Activated CD4-positive, alpha-beta memory T cell treated with anti-CD3 and anti-CD28 coated beads, Interleukin-2, amount 10 ng/mL, durations not matched to agents 7 days and 5 days (primary cell): Measurements from ENCODE around the gene SLC13A3. TPM values are rescaled to one million over a fixed set of nuclear protein-coding genes. Genes with fewer than 3 reads are reported as not detected.

Experiments used
- CTCF ChIA-PET: fragments of 350-600 bp; sonication (Branson Sonifier 250); formaldehyde crosslinking; loops from one replicate; lab custom pipeline; 2021; ENCODE audit warnings: antibody characterized with exemption, inconsistent platforms; lab: Charles Lee
- POLR2A ChIA-PET: fragments of 350-600 bp; sonication (Branson Sonifier 250); formaldehyde crosslinking; loops from one replicate; lab custom pipeline; 2021; ENCODE audit warnings: antibody characterized with exemption; lab: Charles Lee
- DNase-seq: peaks from one replicate; pipeline ENCODE4 v3.0.0-alpha.2; 2020
- H3K27ac Mint-ChIP-seq: one replicate; pipeline ENCODE4 v1.8.0; 2021; ENCODE audit warnings: mild to moderate bottlenecking, mixed read lengths
- H3K27me3 Mint-ChIP-seq: one replicate; pipeline ENCODE4 v1.8.0; 2021; ENCODE audit warnings: mixed read lengths
- H3K36me3 Mint-ChIP-seq: one replicate; pipeline ENCODE4 v1.8.0; 2021; ENCODE audit warnings: low read depth, mixed read lengths
- H3K4me1 Mint-ChIP-seq: one replicate; pipeline ENCODE4 v1.8.0; 2021; ENCODE audit warnings: mixed read lengths
- H3K4me3 Mint-ChIP-seq: one replicate; pipeline ENCODE4 v1.8.0; 2021; ENCODE audit warnings: mild to moderate bottlenecking, mixed read lengths
- H3K9me3 Mint-ChIP-seq: one replicate; pipeline ENCODE4 v1.8.0; 2021; ENCODE audit warnings: mixed read lengths
- total RNA-seq, 2 experiments: library from RNA; stranded (reverse); gene quantifications; one replicate each; pipeline ENCODE4 v1.2.3, GENCODE V29; 2021

Gene SLC13A3
- total RNA-seq, 2 experiments from 2014 or later, result not detected

GRCh38 chr20:46689082-46689753 is 38.0 kb upstream of the SLC13A3 start, which contains the start of gene TP53RK:
Gene TP53RK, minus strand, starts transcription at chr20:46689444. Its CDS starts 30 bp downstream, at chr20:46689414.
- DNase-seq, result peak; percentile 97
- no peaks in the 10 kb centered on the region for H3K27me3 Mint-ChIP-seq
- H3K4me3 Mint-ChIP-seq, result peak within 1 kb of the TSS; percentile 91
- peaks cover 44% of the 10 kb centered on the region for H3K4me1 Mint-ChIP-seq
- ChIA-PET POLR2A (interaction anchor here (0.9 to 3.0 kb wide), 10 partner anchors 9 to 324 kb away, joined by 3 to 18 read pairs (median 4); partner anchors contain the start of gene ZNF334), CTCF (interaction anchor here (0.8 to 2.4 kb wide), 10 partner anchors 9 to 340 kb away, joined by 3 to 14 read pairs (median 4); no protein-coding TSS in a partner anchor)
- peak within 1 kb of the TSS; percentile 86 for H3K27ac Mint-ChIP-seq
- no peaks in the 10 kb centered on the region for H3K9me3 Mint-ChIP-seq
- H3K36me3 Mint-ChIP-seq, result peaks cover 40% of the 10 kb centered on the region

- POLR2A ChIA-PET, result interaction anchor here (0.9 to 3.0 kb wide), 9 partner anchors 9 to 324 kb away, joined by 3 to 18 read pairs (median 4); partner anchors contain the start of gene ZNF334
Measured at GRCh38 chr20:46688151-46689081, 37.2 kb upstream of the SLC13A3 start.

GRCh38 chr20:46683939-46684750 is 32.9 kb upstream of the SLC13A3 start:
- Mint-ChIP-seq H3K36me3 (peaks cover 46% of the 10 kb centered on the region), H3K4me3 (no peak overlapping the region), H3K9me3 (no peaks in the 10 kb centered on the region), H3K27ac (no peak overlapping the region), H3K4me1 (peaks cover 48% of the 10 kb centered on the region), H3K27me3 (no peaks in the 10 kb centered on the region)
- DNase-seq, result no peak
- CTCF ChIA-PET, result interaction anchor here (1.4 to 5.8 kb wide), 2 partner anchors 126 to 139 kb away, joined by 4 to 50 read pairs; no protein-coding TSS in a partner anchor
- POLR2A ChIA-PET, result interaction anchor here (1.3 kb wide), 1 partner anchor 139 kb away, joined by 3 read pairs; no protein-coding TSS in a partner anchor

More at GRCh38 chr20:46688151-46689081, 37.2 kb upstream of the SLC13A3 start:
- Mint-ChIP-seq H3K9me3 (no peaks in the 10 kb centered on the region), H3K27ac (peak overlapping the region; percentile 77), H3K27me3 (no peaks in the 10 kb centered on the region), H3K36me3 (peaks cover 48% of the 10 kb centered on the region), H3K4me1 (peaks cover 51% of the 10 kb centered on the region), H3K4me3 (peak overlapping the region; percentile 91)
- DNase-seq, result no peak
- CTCF ChIA-PET, result interaction anchor here (0.9 to 2.4 kb wide), 10 partner anchors 8 to 170 kb away, joined by 3 to 14 read pairs (median 4); no protein-coding TSS in a partner anchor

GRCh38 chr20:46683668-46683938 is 32.3 kb upstream of the SLC13A3 start:
- CTCF ChIA-PET, result interaction anchor here (1.4 to 5.8 kb wide), 3 partner anchors 125 to 139 kb away, joined by 4 to 50 read pairs (median 4); partner anchors contain the start of gene OCSTAMP
- POLR2A ChIA-PET, result interaction anchor here (1.3 kb wide), 1 partner anchor 139 kb away, joined by 3 read pairs; no protein-coding TSS in a partner anchor
- Mint-ChIP-seq H3K27me3 (no peaks in the 10 kb centered on the region), H3K4me3 (no peak overlapping the region), H3K4me1 (peaks cover 48% of the 10 kb centered on the region), H3K27ac (no peak overlapping the region), H3K9me3 (no peaks in the 10 kb centered on the region), H3K36me3 (peaks cover 44% of the 10 kb centered on the region)
- no peak for DNase-seq

GRCh38 chr20:46683011-46683667 is 31.9 kb upstream of the SLC13A3 start:
- POLR2A ChIA-PET, result interaction anchor here (1.3 kb wide), 1 partner anchor 138 kb away, joined by 3 read pairs; no protein-coding TSS in a partner anchor
- H3K27me3 Mint-ChIP-seq, result no peaks in the 10 kb centered on the region
- H3K36me3 Mint-ChIP-seq, result peaks cover 40% of the 10 kb centered on the region
- CTCF ChIA-PET, result interaction anchor here (1.2 to 5.8 kb wide), 6 partner anchors 121 to 168 kb away, joined by 3 to 50 read pairs (median 4); partner anchors contain the start of gene OCSTAMP
- H3K27ac Mint-ChIP-seq, result no peak overlapping the region
- H3K4me3 Mint-ChIP-seq, result no peak overlapping the region
- H3K9me3 Mint-ChIP-seq, result no peaks in the 10 kb centered on the region
- DNase-seq, result no peak
- H3K4me1 Mint-ChIP-seq, result peaks cover 45% of the 10 kb centered on the region

GRCh38 chr20:46682063-46682821 is 31.0 kb upstream of the SLC13A3 start:
- Mint-ChIP-seq H3K4me3 (no peak overlapping the region), H3K36me3 (peaks cover 34% of the 10 kb centered on the region), H3K9me3 (no peaks in the 10 kb centered on the region), H3K4me1 (peaks cover 36% of the 10 kb centered on the region), H3K27me3 (no peaks in the 10 kb centered on the region), H3K27ac (no peak overlapping the region)
- no peak for DNase-seq
- POLR2A ChIA-PET, result interaction anchor here (1.3 kb wide), 1 partner anchor 138 kb away, joined by 3 read pairs; no protein-coding TSS in a partner anchor
- CTCF ChIA-PET, result interaction anchor here (1.1 to 5.8 kb wide), 7 partner anchors 8 to 167 kb away, joined by 3 to 50 read pairs (median 4); partner anchors contain the start of gene OCSTAMP

- no peak overlapping the region for H3K4me3 Mint-ChIP-seq
- no peaks in the 10 kb centered on the region for H3K27me3 Mint-ChIP-seq
- H3K36me3 Mint-ChIP-seq, result peaks cover 26% of the 10 kb centered on the region
- no peaks in the 10 kb centered on the region for H3K9me3 Mint-ChIP-seq
- POLR2A ChIA-PET, result interaction anchor here (1.6 to 2.5 kb wide), 2 partner anchors 8 to 136 kb away, joined by 8 to 11 read pairs; partner anchors contain the start of gene TP53RK
- H3K4me1 Mint-ChIP-seq, result peaks cover 26% of the 10 kb centered on the region
- H3K27ac Mint-ChIP-seq, result no peak overlapping the region
- DNase-seq, result peak; percentile 74
- CTCF ChIA-PET, result interaction anchor here (0.6 to 5.8 kb wide), 17 partner anchors 8 to 956 kb away, joined by 3 to 50 read pairs (median 4); partner anchors contain the start of genes TP53RK and ZNF334
Measured at GRCh38 chr20:46681032-46681854, 30.0 kb upstream of the SLC13A3 start.

GRCh38 chr20:46680684-46681031 is 29.4 kb upstream of the SLC13A3 start:
- no peaks in the 10 kb centered on the region for H3K9me3 Mint-ChIP-seq
- ChIA-PET CTCF (interaction anchor here (0.6 to 5.8 kb wide), 14 partner anchors 8 to 955 kb away, joined by 3 to 50 read pairs (median 4); partner anchors contain the start of genes TP53RK and ZNF334), POLR2A (interaction anchor here (1.6 to 2.5 kb wide), 2 partner anchors 9 to 136 kb away, joined by 8 to 11 read pairs; partner anchors contain the start of gene TP53RK)
- no peak for DNase-seq
- H3K27ac Mint-ChIP-seq, result no peak overlapping the region
- H3K4me1 Mint-ChIP-seq, result peaks cover 20% of the 10 kb centered on the region
- H3K27me3 Mint-ChIP-seq, result no peaks in the 10 kb centered on the region
- peaks cover 20% of the 10 kb centered on the region for H3K36me3 Mint-ChIP-seq
- H3K4me3 Mint-ChIP-seq, result no peak overlapping the region

GRCh38 chr20:46678516-46678915 is 27.3 kb upstream of the SLC13A3 start:
- peaks cover 3% of the 10 kb centered on the region for H3K36me3 Mint-ChIP-seq

GRCh38 chr20:46677608-46678007 is 26.3 kb upstream of the SLC13A3 start:
- H3K4me1 Mint-ChIP-seq, result peaks cover 8% of the 10 kb centered on the region
- no peak overlapping the region for H3K27ac Mint-ChIP-seq
- ChIA-PET POLR2A (no interaction called here), CTCF (no interaction called here)
- no peak for DNase-seq
- no peaks in the 10 kb centered on the region for H3K36me3 Mint-ChIP-seq
- H3K27me3 Mint-ChIP-seq, result peaks cover 2% of the 10 kb centered on the region
- peaks cover 5% of the 10 kb centered on the region for H3K9me3 Mint-ChIP-seq
- H3K4me3 Mint-ChIP-seq, result no peak overlapping the region

More at GRCh38 chr20:46678516-46678915, 27.3 kb upstream of the SLC13A3 start:
- Mint-ChIP-seq H3K27me3 (no peaks in the 10 kb centered on the region), H3K27ac (no peak overlapping the region), H3K4me1 (peaks cover 8% of the 10 kb centered on the region), H3K9me3 (peaks cover under 1% of the 10 kb centered on the region), H3K4me3 (no peak overlapping the region)
- no peak for DNase-seq
- CTCF ChIA-PET, result interaction anchor here (3.1 kb wide), 1 partner anchor 159 kb away, joined by 15 read pairs; no protein-coding TSS in a partner anchor
- POLR2A ChIA-PET, result interaction anchor here (2.5 kb wide), 1 partner anchor 11 kb away, joined by 11 read pairs; the partner anchor contains the start of gene TP53RK
